HG03064 (cell line): Measurements from ENCODE around the gene RIBC2.
"Not testable (repeated sequence)": the region's sequence is repeated elsewhere in the genome, so short reads cannot be mapped to it uniquely, and the experiment has no call there.

ENCODE experiments used
- ATAC-seq: cut with Tn5 transposase; IDR thresholded peaks from one replicate; pipeline ENCODE4 v1.9.1; 2021; ENCODE audit warnings: low read depth; ENCODE audit not compliant: unreplicated experiment

Gene RIBC2

GRCh38 chr22:45413368-45414211 is at the start of gene RIBC2, which contains the start of gene SMC1B:
Gene RIBC2, plus strand, starts transcription at chr22:45413693. Its CDS starts 194 bp downstream, at chr22:45413887.
Gene SMC1B, minus strand, starts transcription at chr22:45413599. Its CDS starts 32 bp downstream, at chr22:45413567.
- no peak for ATAC-seq

GRCh38 chr22:45366713-45367112 is 46.8 kb upstream of the RIBC2 start:
- no peak for ATAC-seq

GRCh38 chr22:45373592-45373991 is 39.9 kb upstream of the RIBC2 start:
- not testable (repeated sequence) for ATAC-seq

GRCh38 chr22:45376009-45376408 is 37.5 kb upstream of the RIBC2 start:
- ATAC-seq, result peak; percentile 66

GRCh38 chr22:45376703-45377102 is 36.8 kb upstream of the RIBC2 start:
- no peak for ATAC-seq

GRCh38 chr22:45381348-45381747 is 32.1 kb upstream of the RIBC2 start:
- no peak for ATAC-seq

GRCh38 chr22:45389546-45389945 is 23.9 kb upstream of the RIBC2 start:
- ATAC-seq, result no peak

GRCh38 chr22:45397806-45398205 is 15.7 kb upstream of the RIBC2 start:
- no peak for ATAC-seq

- ATAC-seq, result no peak
These were observed 15.3 kb upstream of the RIBC2 start for GRCh38 chr22:45398214-45398613.

GRCh38 chr22:45399712-45400445 is 13.6 kb upstream of the RIBC2 start:
- no peak for ATAC-seq

GRCh38 chr22:45402466-45402985 is 11.0 kb upstream of the RIBC2 start:
- no peak for ATAC-seq

GRCh38 chr22:45407793-45408192 is 5.7 kb upstream of the RIBC2 start:
- no peak for ATAC-seq

- no peak for ATAC-seq
These were observed 503 bp upstream of the RIBC2 start for GRCh38 chr22:45413013-45413367.

GRCh38 chr22:45418056-45418769 is 4.7 kb downstream of the RIBC2 start:
- no peak for ATAC-seq

GRCh38 chr22:45418770-45419138 is 5.3 kb downstream of the RIBC2 start:
- ATAC-seq, result no peak

GRCh38 chr22:45420011-45420410 is 6.5 kb downstream of the RIBC2 start:
- no peak for ATAC-seq

GRCh38 chr22:45420539-45420938 is 7.0 kb downstream of the RIBC2 start:
- no peak for ATAC-seq

GRCh38 chr22:45421349-45422055 is 8.0 kb downstream of the RIBC2 start:
- ATAC-seq, result no peak

- no peak for ATAC-seq
These were observed 8.9 kb downstream of the RIBC2 start for GRCh38 chr22:45422237-45422983.

- no peak for ATAC-seq
These were observed 10.0 kb downstream of the RIBC2 start for GRCh38 chr22:45423524-45423923.
